ENCODE data around the gene IFNGR1.

GRCh38 chr6:137150072-137150471 is 69.1 kb downstream of the IFNGR1 start:
- TF ChIP-seq TAF1 (IDR thresholded peaks at IDR 0.05; ENCODE audit: borderline replicate concordance, insufficient read depth, low read length) (no peak), POLR2AphosphoS5 (IDR thresholded peaks at IDR 0.05; ENCODE audit: low read depth, low read length) (no peak), REST (IDR thresholded peaks at IDR 0.05; ENCODE audit: insufficient read depth in 1 of 2, low read depth in 2 of 2, low read length in 2 of 2) (no peak)

All from PFSK-1 (cell line).